ENCODE data around the gene STAG3.
A peak's percentile ranks its signal among the peaks of the same experiment; 100 is the strongest.
"Not testable (repeated sequence)": the region's sequence is repeated elsewhere in the genome, so short reads cannot be mapped to it uniquely, and the experiment has no call there.

Gene STAG3

DNA sequence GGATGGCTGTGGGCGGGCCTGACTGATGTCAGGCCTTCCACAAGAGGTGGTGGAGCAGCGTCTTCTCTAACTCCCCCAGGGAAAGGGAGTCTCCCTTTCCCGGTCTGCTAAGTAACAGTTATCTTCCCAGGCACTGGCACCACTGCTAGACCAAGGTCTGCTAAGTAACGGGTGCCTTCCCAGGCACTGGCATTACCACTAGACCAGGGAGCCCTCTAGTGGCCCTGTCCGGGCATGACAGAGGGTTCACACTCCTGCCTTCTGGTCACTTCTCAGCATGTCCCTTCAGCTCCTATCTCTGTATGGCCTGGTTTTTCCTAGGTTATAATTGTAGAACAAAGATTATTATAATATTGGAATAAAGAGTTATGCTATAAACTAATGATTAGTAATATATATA is 40.2 kb downstream of the STAG3 start:
- peak; percentile 80 for DNase-seq

DNA sequence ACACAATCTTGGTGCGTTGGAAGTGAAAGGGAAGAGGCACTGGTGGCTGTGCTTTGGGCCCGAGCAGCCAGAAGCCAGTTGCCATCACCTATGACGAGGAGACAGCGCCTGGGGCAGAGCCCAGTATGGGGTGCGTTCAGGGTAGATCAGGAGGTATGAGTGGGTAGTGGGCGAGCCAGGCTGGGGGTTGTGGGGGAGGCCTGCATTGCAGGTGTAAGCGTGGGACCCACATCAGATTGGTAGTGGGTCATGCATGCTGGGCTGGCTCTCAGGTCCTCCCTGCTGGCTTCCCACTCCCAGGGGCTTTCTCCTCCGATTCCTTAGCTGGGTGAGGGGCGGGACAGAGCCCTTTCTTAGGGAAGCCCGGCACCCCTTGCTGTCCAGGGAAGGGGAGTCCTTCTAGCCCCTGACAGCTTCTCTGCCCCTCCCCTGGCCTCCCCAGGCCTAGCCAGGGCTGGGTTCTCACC is 41.6 kb downstream of the STAG3 start:
- peak; percentile 26 for DNase-seq

DNA sequence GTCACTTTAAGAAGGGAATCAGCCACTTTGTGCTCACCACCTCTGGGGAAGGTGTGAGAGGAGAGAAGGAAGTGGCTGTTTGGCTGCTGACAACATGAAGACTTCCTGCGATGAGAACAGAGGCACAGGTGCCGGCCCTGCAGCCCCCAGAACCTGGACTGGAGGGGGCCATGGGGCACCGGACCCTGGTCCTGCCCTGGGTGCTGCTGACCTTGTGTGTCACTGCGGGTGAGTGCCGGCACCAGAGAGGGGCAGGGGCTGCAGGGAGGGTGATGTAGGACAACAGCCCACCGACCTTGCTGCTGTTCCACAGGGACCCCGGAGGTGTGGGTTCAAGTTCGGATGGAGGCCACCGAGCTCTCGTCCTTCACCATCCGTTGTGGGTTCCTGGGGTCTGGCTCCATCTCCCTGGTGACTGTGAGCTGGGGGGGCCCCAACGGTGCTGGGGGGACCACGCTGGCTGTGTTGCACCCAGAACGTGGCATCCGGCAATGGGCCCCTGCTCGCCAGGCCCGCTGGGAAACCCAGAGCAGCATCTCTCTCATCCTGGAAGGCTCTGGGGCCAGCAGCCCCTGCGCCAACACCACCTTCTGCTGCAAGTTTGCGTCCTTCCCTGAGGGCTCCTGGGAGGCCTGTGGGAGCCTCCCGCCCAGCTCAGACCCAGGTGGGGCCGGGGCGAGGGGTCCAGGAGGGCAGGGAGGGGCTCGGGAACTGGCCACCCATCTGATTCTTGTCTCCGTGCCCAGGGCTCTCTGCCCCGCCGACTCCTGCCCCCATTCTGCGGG is 42.3 kb downstream of the STAG3 start, which contains the start of gene PVRIG:
TSS of gene PVRIG (plus strand) at position 149 of the 785 bp plus-strand sequence. CDS start at position 171, 22 bp downstream.
- peak; percentile 41 for DNase-seq

DNA sequence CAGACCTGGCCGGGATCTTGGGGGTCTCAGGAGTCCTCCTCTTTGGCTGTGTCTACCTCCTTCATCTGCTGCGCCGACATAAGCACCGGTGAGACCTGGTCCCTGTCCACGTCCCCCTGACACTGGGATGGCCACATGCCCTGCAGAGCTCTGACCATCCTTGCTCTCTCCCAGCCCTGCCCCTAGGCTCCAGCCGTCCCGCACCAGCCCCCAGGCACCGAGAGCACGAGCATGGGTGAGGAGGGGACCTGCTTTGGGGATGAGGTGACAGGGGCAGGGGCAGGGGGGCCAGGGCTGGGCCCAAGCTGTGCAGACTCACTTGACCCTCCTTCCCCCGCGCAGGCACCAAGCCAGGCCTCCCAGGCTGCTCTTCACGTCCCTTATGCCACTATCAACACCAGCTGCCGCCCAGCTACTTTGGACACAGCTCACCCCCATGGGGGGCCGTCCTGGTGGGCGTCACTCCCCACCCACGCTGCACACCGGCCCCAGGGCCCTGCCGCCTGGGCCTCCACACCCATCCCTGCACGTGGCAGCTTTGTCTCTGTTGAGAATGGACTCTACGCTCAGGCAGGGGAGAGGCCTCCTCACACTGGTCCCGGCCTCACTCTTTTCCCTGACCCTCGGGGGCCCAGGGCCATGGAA is 43.0 kb downstream of the STAG3 start:
- peak; percentile 19 for DNase-seq

DNA sequence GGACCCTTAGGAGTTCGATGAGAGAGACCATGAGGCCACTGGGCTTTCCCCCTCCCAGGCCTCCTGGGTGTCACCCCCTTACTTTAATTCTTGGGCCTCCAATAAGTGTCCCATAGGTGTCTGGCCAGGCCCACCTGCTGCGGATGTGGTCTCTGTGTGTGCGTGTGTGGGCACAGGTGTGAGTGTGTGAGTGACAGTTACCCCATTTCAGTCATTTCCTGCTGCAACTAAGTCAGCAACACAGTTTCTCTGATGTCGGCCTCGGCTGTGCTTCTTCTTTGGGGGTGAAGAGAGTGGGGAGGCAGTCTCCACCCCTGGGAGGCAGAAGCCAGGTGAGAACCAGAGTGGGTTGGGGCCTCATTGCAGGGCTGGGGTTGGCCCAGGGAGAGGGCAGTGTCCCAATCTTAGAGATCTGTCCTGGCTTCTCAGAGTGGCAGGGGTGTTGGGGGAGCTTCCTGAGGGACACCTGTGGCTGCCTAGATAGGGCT is 43.6 kb downstream of the STAG3 start:
- DNase-seq, result peak; percentile 71

DNA sequence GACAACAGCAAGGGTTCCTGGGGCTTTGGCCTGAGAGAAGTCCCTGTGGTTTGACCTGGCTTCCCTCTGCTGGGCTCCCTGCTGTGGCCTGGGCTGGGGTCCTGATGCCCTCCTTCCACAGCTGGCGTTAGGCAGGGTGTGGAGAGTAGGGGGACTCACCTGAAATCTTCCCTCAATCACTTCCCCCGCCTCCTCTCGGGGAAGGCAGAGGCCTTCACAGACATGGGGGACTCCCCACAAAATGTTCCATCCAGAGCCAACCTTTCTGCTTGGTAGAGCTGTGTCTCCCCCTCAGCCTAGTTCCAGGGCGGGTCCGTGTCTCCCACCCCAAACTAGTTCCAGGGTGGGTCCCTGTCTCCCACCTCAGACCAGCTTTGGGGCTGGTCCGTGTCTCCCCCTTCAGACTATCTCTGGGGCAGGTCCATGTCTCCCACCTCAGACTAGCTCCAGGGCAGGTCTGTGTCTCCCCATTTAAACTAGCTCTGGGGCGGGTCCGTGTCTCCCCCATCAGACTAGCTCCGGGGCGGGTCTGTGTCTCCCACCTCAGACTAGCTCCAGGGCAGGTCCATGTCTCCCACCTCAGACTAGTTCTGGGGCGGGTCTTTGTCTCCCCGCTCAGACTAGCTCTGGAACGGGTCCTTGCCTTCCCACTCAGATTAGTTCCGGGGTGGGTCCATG is 44.2 kb downstream of the STAG3 start:
- peak; percentile 28 for DNase-seq

DNA sequence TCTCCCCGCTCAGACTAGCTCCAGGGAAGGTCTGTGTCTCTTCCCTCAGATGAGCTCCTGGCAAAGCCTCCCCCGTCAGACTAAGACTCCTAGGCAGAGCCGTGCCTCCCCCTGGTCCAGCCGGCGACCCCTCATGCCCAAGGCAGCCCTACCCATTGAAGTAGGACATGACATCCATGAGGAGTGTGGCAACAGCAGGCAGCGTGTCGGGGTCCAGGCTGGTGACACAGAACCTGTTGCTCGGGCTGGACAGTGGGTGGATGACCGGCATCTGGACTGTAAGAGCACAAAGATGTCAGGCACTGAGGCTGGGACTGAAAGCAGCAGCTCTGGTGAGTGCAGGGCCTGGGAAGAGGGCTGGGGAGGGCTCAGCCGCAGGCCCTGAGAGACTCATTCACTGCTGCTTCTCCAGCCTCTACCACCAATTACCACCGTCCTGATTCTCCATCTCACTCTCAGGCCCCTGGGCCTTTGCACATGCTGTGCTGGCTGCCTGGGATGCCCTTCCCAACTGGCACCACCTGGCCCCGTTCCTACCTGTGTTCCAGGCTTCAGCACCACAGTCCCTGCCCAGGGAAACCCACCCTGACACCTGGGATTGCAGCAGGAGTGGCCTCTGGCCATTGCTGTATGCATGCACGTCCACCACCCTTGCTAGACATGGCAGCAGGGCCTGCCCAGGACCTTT is 44.9 kb downstream of the STAG3 start:
- no peak for DNase-seq

DNA sequence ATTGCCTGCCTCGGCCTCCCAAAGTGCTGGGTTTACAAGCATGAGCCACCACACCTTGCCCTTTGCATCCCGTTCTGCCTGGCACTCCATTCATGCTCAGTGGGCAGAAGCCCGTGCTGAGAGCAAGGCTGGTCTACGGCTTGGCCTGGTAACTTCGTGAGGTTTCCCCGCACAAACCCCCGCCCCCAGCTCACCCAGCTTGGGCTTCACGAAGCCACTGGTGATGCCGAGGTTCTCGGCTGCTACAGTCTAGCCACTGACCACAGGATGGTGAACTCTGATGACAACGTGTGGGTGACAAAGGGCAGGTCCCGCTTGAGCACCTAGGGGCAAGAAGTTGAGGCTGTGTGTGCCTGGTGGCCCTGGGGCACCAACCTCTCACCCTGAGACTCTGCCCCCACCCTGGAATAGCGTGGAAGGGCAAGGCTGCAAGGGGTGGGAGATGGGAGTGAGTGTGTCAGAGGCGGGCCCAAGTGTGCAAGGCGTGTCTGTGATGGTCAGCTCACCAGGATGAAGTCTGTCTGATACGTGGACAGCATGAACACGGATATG is 45.7 kb downstream of the STAG3 start:
- not testable (repeated sequence) for DNase-seq

DNA sequence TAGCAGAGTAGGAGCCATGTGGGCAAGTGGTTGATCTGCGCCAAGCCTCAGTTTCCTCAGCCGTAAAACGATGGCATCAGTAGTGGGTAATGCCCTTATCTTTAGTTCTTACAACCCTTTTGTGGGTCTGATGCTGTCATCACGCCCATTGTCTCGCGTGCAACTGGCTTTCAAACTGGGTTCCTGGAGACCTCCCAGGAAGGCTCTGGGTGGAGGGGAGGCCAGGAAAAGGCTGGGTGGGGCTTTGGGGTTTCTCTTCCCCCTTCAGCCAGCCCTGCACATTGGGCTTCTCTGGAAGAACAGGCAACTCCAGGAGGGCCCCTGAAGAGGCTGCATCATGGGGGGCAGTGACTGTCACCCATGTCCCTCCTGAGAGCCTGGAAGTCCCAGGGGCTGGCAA is 47.2 kb downstream of the STAG3 start:
- DNase-seq, result not testable (repeated sequence)

DNA sequence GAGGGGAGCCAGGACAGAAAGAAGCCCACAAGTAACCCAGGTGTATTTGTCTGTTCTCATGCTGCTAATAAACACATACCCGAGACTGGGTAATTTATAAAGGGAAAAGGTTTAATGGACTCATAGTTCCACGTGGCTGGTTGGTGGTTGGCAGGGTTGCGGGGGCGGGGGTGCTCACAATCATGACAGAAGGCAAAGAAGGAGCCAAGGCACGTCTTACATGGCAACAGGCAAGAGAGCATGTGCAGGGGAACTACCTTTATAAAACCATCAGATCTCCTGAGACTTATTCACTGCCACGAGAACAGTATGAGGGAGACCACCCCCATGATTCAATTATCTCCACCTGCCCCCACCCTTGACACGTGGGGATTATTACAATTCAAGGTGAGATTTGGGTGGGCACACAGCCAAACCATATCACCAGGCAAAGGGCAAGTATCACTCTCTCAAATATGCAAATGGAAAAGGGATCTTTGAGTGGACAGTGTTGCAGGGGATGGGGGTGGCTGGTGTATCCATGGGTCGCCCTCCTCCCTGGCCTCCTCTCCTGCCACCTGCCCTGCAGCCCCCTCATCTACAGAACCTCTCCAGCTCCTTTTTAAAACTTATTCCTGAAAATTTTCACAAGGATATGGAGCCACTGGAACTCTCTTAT is 57.1 kb downstream of the STAG3 start:
- DNase-seq, result peak; percentile 29

DNA sequence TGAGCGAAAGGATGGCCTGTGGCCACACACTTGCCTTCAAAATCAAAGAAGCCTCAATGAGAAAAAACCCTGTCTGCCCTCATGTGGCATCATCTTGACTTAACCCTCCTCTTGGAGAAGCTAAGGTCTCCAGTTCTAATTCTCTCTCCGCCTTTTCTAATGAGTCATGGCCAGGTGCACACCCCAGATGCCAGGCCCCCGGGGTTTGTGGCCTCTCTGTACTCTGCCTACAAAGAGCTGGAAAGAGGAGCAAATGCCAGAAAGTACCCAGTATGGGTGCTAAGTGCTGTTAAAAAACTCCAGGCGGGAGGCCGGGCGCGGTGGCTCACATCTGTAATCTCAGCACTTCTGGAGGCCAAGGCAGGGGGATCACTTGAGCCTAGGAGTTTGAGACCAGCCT is 62.3 kb downstream of the STAG3 start:
- DNase-seq, result not testable (repeated sequence)

DNA sequence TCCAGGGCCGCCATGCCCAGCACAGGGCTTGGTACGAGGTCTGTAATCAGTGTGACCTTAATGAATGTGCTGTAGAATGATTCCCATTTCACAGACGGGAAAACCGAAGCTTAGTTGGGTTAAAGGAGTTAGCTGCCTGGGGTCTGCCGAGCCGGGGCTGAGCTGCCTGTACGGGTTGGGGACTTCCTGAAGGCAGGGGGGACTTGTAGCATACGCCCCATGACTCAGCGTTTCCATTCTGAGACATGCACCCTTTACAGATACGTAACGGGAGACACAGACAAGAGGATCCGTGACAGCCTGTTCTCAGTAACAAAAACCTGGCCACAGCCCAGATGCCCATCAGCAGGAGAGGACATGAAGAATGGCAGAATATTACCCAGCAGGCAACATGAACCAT is 65.7 kb downstream of the STAG3 start:
- peak; percentile 60 for DNase-seq

DNA sequence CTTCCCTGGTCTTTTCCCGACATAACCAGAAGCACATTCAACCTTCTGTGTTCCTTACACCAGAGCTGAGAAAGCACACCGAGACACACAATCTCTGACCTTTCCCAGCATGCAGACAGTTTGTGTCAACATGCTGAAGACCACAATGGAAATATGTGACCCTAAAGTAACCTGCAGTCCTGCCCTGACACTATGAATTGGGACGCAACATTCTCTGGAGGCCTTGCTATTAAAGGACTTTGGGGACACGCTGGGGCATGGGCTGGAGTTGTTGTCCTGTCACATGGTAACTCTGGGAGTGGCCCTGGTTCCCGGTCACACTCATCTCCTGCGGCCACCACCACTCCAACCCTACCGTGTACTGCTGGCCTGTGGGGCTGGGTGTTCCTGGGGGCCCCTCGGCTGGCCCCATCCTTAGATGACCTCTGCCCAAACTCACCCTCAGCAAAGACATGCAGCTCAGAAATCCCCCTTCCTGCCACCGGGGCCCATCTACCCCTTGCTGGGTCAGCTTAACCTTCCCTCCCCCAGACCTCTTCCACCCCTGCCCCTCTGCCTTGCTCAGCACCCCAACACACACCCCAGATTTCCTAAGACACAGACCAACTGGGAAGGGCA is 67.4 kb downstream of the STAG3 start:
- DNase-seq, result not testable (repeated sequence)

DNA sequence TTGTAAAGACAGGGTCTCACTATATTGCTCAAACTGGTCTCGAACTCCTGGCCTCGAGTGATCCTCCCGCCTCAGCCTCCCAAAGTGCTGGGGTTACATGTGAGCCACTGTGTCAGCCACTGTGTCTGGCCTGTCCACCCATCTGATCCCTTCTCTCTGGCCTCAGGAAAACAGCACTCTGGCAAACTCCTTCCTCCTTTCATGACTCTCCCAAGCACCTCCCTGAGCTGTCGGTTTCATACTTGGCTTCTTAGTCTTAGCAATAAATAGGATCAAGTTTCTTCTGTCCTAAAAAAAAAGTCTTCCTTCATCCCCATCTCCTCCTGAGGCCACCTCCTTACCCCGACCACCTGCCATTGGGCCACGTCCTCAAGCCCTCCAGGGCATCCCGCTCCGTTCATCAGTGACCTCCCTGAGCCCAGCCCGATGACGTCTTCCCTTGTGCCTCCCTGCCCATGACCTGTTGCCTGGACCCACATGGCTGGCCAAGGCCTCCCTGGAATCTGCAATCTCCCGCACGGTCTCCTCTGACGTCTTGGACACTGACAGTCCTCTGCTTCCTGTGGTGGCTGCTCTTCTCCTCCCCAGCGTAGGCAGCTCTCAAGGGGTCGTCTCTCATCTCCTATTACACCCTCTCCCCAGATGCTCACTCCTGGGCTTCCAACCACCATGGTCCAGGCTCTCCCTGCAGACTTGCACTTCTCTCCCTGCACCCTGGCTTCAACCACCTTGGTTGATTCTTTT is 68.6 kb downstream of the STAG3 start:
- not testable (repeated sequence) for DNase-seq

DNA sequence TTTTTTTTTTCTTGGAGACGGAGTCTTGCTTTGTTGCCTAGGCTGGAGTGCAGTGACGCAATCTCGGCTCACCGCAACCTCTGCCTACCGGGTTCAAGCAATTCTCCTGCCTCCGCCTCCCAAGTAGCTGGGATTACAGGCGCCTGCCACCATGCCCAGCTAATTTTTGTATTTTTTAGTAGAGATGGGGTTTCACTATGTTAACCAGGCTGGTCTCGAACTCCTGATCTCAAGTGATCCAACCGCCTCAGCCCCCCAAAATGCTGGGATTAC is 69.1 kb downstream of the STAG3 start:
- not testable (repeated sequence) for DNase-seq

DNA sequence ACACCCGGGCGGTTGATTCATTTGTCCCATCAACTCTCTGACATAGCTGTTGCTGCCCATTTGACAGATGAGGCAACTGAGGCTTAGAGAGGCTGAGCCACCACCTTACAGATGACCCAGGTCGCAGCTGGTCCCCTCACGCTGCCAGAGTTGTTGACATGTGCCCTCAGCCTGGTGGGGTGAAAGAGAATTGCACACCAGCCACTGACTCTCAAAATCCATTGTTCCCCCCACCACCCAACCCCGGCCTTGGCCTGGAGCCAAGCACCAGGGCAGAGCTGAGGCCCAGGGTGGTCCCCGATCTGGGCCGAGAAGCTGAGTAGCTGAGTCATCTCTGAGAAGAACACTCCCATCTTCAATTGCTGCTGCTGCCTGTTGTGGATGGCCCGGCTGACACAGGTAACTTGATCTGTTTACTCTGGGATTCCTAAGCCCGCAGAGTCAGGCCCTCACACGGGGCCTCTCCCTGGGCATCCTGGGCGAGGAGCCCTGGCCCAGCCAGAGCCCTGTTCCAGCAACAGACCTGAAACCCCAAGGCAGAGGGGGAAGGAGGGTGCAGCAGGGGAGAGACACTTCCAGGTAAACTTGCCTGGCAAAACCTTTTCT is 69.5 kb downstream of the STAG3 start:
- DNase-seq, result no peak

DNA sequence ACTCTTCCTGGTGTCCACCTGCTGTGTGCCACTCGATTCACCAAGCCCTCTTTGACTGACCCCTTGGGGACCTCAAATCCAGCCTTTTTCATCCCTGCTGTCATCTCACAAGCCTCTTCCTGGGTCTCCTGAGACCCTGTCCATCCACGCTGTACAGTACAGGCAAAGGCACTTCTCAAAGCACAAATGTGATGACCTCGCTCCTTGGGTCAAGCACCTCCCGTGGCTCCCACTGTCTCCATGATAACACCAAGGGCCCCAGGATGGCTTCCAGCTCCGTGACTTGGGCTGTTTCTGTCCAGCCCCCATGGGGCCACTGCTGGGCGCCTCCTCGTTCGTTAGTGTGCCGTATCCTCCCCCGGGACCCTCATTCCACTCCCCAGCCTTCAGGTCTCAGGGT is 70.8 kb downstream of the STAG3 start:
- no peak for DNase-seq

DNA sequence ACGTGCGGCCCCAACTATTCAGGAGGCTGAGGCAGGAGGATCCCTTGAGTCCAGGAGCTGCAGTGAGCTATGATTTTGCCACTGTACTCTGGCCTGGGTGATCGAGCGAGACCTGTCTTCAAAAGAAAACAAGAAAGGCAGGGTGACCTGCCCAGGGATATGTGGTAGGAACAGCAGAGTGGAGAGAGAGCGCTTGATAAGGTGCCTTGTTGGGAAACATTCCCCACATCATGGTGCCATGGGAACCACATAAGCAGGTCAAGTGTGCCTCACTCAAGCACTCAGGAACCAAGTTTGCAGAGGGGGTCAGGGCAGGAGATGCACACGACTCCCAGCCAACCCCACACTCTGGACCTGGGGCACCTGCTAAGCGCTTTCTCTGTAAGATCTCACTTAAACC is 79.3 kb downstream of the STAG3 start:
- DNase-seq, result no peak

DNA sequence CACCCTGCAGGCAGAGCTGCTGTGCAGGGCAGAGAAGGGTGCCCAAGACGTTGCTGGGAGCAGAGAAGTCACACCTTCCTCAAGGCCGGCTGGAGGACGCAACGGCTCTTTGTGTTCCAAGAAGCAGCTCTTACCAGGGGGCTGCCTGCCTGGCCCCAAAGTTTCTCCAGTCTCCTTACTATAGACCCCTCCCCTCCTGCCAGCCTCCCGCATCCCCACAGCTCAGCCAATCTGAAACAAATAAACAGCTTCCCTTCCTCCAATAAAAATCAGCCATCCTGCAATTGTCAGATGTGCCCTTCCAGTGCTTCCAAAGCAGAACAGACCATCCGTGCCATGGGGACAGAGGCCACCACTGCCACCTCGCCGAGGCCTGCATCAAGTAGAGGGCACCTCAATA is 82.3 kb downstream of the STAG3 start:
- DNase-seq, result not testable (repeated sequence)

DNA sequence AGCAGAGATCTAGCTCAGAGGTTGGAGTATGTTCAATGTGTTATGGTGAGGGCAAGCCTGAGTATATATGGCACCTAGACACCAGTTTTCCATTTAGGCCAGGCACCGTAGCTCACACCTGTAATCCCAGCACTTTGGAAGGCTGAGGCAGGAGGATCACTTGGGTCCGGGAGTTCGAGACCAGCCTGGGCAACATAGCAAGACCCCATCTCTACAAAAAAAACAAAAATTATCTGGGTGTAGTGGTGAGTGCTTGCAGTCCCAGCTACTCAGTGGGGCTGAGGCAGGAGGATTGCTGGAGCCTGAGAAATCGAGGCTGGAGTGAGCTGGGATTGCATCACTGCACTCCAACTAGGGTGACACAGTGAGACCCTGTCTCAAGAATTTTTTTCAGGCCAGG is 85.2 kb downstream of the STAG3 start:
- not testable (repeated sequence) for DNase-seq
